Caki2 (cell line): ENCODE measurements around the gene HRH3. TPM values are rescaled to one million over a fixed set of nuclear protein-coding genes. Genes with fewer than 3 reads are reported as not detected.

Source experiments
- DNase-seq: peaks from one replicate; pipeline ENCODE4 v3.0.0-alpha.2; 2015; ENCODE audit warnings: low read depth
- in situ Hi-C: cut with HindIII; loops from 2 replicates; pipeline ENCODE4 v1.10.0; 2016; ENCODE audit warnings: low sequenced_read_pairs, low pct_unique_long_range_greater_than_20kb, mixed read lengths
- total RNA-seq: library from RNA; depleted of rRNA; stranded (reverse); fragments of >200 nt; shearing (Covaris generic); gene quantifications from 2 replicates; pipeline ENCODE4 v1.2.3, GENCODE V29; 2014; ENCODE audit warnings: low replicate concordance

The HRH3 gene
- total RNA-seq, 1 experiment from 2014 or later: not detected

DNA sequence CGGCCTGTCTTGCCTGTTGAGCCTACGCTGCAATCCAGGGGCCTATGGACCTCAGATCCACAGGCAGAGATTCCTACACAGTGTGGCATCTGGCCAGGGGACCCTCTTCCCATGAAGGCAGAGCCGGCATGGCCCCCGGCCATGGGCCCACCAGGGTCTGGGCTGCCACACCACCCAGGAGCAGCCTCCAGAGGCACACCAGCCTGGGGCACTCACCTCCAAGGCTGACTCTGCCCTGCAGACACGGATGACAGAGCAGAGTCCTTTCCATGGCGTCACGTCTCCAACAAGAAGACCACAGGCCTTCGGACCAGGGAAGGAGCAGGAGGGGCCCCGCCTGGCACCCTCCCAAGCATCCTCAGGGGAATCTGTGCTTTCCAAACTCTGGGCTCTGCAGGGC is 3.5 kb upstream of the HRH3 start:
- in situ Hi-C loops: no loop called here

DNA sequence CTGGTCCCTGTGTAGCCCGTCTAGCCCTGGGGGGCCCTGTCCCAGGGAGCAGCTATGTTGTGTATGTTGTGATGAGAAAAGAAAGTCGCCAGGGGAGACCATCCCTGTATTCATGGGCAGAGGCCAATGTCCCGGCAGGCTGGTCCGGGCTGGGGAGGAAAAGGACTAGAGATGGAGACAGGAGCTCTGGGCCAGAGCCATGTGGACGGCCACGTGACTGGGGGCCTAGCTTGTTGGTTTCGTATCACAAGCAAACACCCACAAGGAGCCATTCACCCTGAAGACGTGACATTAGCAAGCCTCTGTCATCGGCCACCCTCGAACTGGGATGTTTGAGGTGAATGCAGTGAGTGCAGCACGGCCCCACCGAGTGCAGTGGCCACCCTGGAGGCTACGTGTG is 2.9 kb upstream of the HRH3 start:
- in situ Hi-C loops: no loop called here
- DNase-seq: no peak

More for the DNA sequence above, 3.5 kb upstream of the HRH3 start:
- no peak for DNase-seq

DNA sequence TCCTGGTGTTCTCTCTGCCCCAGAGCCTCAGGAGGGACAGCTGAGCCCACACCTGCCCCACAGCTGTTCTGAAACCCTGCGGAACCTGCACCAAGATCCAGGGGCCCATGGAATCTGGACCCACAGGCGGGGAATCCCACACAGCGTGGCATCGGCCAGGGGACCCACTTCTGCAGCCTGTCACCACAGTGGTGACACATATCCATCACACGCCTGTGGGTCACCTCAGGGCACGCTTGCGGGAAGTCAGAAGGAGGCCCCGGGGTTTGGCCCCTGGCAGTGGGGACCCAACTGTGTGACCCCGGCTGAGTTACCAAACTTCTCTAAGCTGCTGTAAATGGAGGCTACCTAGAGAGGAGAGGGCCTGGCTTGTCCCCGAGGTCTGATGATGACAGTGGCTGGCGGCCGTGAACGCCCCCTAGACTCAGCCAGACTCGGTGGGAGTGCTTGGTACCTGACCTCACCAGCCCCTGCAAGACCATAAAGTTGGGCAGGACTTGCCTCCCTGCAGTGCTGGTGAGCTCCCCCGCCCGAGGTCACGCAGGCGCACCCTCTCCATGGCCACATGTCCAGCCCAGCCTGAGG is 2.3 kb upstream of the HRH3 start:
- in situ Hi-C loops: no loop called here
- no peak for DNase-seq

DNA sequence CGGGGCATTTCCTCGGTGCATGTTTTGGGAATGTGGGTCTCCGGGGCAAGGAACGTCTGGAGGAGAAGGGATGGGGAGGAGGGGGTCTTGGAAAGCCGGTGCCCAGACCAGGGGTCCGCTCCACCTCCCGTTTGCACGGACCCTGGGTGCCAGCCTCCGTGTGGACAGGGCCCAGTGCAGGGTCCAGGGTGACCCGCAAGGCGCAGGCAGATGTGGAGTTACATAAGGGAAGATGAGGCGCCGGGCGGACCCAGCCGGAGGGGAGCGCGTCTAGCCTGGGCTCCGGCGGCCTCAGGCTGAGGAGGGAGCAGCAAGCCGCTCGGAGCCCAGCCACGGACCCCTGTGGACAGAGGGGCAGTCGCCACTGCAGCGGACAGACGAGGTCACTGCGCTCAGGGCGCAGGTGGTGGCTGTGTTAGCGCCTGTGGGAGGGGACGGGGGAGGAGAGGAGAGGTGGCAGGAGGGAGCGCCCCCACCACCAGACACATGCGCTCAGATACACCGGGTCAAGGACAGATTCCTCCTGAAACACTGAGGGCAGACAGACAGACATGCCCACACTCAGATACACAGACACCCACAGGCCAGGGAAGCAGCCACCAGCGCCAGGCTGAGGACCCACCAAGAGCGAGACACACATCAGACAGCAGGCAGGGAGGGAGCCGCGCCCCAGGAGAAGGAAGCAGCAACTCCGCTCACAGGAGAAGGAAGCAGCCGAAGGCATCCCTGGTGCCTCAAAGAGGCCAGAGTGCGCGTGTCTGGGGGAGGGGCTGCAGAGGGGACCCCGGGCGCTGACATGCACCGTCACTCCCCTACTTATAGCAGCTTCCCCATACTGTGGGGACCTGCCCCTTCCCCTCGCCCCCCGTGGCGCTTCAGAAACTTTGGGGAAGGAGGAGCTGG is 839 bp upstream of the HRH3 start:
- in situ Hi-C loops: no loop called here

DNA sequence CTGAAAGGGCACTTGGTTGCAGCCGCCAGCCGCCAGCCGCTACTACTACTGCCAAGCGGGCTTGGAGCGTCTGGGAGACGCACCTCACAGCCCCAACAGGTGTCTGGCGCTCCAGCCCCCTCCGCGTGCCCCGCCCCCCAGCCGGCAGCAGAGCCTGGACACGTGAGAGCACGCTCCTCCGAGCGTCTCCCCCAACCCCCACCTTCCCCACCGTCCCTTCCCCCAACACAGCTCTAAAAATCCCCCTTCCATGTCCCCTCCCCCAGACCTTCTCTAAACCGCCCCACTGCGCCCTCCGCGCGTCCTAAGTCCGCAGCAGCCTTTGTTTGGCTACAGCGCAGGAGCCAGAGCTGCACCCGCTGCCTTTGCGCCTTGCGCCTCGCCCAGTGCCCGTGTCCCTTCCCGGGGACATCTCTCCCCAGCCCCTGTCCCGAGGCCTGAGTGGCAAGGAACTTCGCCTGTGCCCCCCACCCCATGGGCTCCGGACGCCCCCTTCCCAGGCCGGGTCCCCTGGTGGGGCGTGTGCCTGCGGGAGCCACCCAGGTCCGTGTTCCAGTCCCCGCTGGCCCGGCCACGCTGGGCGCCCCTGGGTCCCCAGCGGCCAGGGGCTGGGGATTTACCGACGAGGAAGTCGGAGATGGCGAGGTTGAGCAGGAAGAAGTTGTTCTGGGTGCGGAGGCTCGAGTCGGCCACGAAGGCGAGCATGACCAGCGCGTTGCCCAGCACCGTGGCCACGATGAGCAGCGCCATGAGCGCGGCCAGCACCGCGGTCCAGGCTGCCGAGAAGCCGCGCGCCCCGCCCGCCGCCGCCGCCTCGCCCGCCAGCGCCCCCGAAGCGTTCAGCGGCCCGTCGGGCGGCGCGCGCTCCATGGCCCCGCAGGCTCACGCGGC is 732 bp downstream of the HRH3 start:
- in situ Hi-C loops: no loop called here
- peak; percentile 22 for DNase-seq

More for the DNA sequence above, 839 bp upstream of the HRH3 start:
- no peak for DNase-seq

DNA sequence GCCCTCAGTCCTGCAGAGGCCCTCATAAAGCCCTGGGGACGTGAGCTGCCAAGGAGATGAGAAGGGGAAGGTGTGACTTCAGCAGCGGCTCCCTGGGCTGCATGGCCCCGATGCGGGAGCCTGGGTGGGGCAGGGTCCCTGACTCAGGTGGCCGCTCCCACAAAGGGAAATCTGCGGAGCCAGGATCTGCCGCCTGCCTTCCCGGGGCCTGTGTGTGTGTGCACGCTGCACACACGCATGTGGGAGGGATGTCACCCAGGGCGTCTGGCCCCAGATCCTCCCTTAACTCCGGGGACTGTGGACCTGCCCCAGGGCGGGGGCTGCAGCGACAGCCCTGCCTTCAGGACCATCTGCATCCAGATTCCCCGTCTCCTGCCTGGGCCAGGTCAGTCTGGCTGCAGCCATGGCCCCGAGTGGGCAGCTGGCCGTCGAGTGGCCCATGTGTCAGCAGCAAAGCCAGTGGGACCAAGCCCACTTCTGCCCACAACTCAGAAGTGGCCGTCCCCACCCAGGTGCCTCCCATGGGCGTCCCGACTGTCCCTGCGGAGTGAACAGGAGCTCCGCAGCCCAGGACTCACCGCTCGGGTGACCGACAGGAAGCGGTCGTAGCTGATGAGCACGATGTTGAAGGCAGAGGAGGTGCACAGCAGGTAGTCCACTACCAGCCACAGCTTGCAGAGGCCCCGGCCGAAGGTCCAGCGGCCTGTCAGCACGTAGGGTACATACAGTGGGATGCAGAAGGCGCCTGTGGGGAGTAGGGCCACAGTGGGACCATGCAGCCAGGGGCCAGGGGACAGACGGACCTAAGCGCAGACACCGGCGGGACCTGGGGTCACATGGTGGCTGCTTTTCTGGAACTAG is 1.9 kb downstream of the HRH3 start:
- no peak for DNase-seq
- in situ Hi-C loops: no loop called here

DNA sequence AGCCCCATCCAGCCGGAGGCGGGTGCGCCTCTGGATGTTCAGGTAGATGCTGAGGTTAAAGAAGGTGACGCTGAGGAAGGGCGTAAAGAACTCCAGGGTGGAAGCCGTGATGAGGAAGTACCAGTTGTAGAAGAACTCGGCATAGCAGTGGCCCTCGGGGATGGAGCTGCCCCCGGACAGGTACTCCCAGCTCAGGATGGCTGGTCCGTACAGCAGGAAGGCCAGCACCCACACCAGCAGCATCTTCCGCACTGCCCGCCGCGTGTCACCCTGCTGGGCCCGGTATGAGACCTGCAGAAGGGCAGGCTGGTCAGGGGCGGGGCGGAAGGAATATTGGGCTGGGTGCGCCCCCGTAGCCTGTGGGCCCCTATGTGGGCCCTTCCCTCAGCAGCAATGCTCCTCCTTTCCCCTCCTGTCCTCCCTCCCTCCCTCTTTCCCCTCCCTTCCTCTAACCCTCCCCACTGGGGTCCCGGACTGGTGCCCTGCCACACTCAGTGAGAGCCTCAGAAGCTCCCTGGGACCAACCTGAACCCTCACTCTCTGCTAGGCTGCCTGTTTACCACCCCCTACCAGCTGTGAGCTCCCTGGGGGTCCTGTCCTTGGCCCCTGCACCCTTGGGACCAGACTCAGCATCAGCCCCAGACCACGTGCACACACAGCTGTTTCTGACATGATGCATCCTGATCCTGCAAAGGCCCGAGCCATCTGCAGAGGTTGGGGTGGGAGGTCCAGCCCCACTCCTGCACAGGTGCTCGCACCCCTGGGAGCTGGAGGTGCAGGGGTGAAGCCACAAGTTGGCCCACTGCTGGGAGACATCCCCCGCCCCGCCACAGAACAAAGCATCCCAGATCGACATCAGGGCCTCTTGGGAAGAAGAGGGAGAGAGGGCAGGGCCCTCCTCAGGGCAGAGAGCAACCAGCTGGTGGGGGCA is 3.2 kb downstream of the HRH3 start:
- DNase-seq: no peak
- in situ Hi-C loops: no loop called here

DNA sequence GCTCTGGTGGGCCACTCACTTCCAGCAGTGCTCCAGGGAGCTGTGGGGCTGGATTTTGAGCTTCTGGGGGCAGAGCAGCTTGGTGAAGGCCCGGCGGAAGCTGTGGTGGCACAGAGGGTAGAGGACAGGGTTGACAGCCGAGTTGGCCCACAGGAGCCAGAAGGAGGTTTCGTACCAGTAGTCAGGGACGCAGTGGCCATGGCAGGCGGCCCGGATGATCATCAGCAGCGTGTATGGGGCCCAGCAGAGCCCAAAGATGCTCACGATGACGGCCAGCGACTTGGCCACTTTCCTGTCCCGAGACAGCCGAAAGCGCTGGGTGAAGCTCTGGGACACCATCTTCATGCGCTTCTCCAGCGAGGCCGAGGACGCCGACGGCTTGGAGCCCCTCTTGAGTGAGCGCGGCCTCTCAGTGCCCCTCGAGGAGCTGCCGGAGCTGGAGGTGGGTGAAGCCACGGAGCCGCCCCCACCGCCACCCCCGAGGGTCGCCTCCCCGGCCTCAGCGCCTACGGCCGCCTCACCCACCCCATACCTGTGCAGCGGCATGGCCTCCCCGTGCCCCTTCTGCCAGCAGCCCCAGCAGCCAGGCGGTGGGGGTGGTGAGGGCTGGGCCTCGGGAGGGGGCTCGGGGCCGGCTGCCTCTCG is 4.0 kb downstream of the HRH3 start:
- in situ Hi-C loops: no loop called here
- DNase-seq: no peak

DNA sequence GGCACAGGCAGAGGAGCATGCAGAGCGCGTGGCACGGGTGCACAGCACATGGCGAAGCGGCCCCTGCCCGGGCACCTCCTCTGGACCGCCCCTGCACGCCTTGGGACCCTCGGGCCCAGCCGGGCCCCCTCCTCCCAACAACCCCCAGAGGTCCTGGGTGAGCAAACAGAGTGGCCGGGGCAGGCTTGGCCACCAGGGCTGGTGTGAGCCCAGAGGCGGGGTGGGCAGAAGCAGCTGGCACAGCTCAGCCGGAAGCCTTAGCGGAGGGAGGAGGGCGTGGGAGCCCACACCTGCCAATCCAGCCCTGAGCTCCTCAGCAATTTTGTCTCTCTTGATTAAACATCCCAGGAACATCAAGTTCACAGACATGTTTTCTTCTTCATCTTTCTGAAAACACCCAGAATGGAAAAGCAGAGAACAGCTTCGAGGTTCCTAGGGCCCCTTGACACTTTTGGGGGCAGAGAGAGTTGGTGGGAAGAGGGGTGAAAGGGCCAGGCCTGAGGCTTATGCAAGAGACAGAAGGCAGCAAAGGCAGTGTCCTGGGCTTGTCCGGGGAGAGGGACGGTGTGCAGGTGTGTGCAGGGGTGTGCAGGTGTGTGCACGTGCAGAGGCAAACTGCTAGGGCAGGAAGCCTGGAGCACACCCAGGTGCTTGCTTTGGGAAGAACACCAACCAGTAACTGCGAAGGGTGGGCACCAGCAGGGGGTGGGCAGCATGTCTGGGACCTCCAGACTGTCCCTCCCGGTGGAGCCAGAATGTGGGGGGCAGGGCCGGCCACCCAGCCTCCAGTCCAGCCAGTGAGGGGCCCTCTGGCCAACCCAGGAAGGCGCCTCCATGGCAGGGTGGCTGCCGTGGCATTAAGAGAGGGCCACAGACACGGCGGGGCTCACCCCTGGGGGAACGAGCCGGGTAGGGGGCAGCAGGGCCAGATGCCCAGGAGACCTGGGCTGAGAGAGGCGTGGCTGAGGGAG is 4.8 kb downstream of the HRH3 start:
- no peak for DNase-seq
- in situ Hi-C loops: no loop called here

DNA sequence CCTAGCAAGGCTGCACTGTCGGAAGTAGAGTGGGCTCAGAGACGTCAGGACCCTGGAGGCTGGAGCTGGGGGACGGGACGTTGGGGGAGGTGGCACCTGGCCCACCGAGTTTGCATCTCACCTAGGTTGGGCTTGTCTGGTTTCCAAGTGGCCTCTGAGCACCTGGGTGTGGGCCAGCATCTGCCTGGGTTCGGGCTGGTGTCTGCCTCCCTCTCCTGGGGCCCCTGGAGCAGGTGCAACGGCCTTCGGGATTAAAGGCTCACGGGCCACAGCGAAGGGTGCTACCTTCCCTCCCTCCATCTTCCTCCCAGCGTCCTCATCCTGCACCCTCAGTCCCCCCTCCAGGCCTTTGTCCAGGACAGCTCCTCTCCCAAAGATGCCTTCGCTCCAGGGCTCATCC is 6.0 kb downstream of the HRH3 start:
- DNase-seq: no peak
- in situ Hi-C loops: no loop called here

DNA sequence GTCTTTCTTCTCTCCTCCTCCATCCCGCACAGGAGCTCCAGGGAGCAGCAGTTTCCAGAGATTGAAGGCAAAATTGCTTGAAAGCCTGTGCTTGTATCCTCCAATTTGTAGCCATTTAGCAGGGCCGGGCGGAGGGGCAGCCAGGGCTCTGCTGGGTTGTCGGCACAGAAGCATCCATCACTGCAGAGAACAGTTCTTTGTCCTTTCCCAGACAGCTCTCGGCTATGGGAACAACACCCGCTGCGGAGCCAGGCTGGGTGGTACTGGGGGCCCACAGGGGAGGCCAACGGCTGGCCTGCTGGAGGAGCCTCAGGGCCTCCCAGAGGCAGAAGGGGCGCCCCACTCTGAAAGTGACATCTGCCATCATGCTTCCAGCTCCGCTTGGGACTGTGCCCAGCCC is 7.8 kb downstream of the HRH3 start:
- DNase-seq: no peak
- in situ Hi-C loops: no loop called here

DNA sequence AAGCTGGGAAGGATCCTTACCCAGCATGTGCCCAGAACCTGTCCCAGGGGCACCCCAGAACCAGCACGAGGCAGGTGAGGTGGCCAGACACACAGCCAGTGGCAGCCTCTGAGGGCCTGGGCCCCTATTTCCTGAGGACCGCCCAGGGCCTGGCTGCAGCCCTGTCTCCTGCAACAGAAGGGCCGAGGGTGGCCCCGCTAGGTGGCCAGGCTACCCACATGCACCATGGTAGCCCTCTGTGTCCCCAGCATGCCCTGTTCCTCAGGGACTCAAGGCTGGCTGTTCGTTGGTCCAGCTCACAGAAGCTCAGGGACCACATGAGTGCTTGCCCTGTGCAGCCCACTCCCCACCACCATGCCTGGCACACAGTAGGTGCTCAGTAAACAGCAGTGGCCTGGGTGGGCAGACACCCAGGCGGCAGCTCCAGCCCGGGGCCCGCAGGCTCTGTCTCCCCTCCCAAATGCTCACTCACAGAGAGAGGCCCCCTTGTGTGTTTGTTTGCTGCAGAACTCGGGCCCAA is 8.2 kb downstream of the HRH3 start:
- in situ Hi-C loops: no loop called here
- DNase-seq: no peak

DNA sequence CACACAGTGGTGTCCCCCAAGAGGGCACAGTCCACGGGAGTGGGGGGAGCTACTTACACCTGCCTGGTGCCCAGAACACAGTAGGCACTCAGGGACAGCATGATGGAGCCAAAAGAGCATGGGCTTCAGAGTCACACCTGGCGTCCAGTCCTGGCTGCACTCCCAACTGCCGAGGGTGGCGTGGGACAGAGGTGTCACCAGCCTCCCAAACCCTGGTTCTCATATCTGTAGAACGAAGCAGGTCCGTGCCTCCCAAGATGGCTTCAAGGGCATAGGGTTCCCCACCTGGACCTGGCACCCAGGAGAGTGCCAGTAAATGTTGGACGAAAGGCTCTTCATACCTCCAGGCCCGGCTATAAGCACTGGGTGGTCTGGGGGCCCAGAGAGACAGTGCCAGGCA is 8.9 kb downstream of the HRH3 start:
- no peak for DNase-seq
- in situ Hi-C loops: no loop called here

DNA sequence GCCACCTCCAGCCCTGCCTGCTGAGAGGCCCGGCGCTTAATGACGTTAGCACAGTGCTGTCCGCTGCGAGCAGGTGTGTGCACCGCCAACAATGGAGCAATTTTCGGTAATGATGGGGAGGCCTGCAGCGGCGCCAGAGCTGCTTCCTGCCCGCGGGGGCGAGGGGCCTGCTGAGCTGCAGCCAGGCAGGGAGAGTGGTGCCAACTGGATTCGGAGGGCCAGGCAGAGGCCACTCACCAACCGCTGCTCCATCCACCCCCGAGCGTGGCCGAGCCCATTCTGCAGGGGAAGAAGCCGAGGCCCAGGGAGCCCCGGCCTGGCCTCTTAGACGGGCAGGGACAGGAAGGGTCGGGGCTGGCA is 9.6 kb downstream of the HRH3 start:
- in situ Hi-C loops: no loop called here

DNA sequence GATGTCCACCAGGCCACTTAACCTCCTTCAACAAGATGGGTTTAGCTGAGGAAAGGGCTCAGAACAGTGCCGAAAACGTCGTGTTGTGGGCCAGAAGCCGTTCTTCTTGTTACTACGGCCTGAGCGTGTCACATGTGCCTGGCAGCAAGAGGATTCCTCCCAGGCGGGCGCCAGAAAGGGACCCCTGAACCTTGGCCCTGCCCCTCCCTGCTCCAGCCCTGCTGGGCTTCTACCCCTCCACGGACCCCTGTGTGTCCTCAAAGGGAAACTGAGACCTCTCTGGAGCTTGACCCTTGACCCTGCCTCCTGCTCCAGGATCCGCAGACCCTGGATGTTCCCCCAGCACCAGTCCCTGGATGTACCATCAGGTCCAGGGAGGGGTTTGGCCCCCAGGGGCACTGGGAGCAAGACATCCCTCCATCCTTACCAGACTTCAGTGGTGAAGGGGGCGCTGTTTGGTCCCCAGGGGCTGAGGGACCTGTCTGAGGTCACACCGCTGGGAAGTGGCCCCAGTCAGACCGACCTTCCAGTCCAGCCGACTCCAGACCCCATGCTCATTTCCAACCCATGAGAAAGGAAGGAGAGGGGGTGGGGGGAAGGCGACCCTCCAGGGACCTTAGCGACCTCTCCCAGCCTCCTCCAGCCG is 10.1 kb downstream of the HRH3 start:
- no peak for DNase-seq
- in situ Hi-C loops: no loop called here

More for the DNA sequence above, 9.6 kb downstream of the HRH3 start:
- DNase-seq: no peak
